H1 (cell line): ENCODE data around the gene ITGA8. TPM values are rescaled to one million over a fixed set of nuclear protein-coding genes. Genes with fewer than 3 reads are reported as not detected.

Experiments used
- GABPA ChIP-seq: IDR thresholded peaks from 2 replicates; pipeline ENCODE4 v1.6.1; 2011; ENCODE audit warnings: mild to moderate bottlenecking, low read length, moderate library complexity, borderline replicate concordance; ENCODE audit not compliant: insufficient read depth
- KDM4A ChIP-seq: IDR thresholded peaks from one replicate; pipeline ENCODE4 v1.7.1; 2012; ENCODE audit warnings: low read depth, mild to moderate bottlenecking, moderate library complexity, low read length, inconsistent platforms; ENCODE audit not compliant: severe bottlenecking
- NRF1 ChIP-seq: IDR thresholded peaks from 2 replicates; pipeline ENCODE4 v1.6.1; 2011; ENCODE audit warnings: mild to moderate bottlenecking, low read depth, low read length, improper control_type of control experiment
- RNF2 ChIP-seq: fragments of 200-900, 300-1000 bp; sonication (generic); IDR thresholded peaks from 2 replicates; pipeline ENCODE4 v1.7.1; 2016; ENCODE audit warnings: borderline replicate concordance, low read depth, mild to moderate bottlenecking, antibody characterized with exemption, low read length; ENCODE audit not compliant: poor library complexity, severe bottlenecking; ENCODE audit errors: missing control alignments
- RXRA ChIP-seq: IDR thresholded peaks from 2 replicates; pipeline ENCODE4 v1.6.1; 2011; ENCODE audit warnings: low read depth, mild to moderate bottlenecking, low read length, moderate library complexity; ENCODE audit not compliant: insufficient read depth
- SP1 ChIP-seq: IDR thresholded peaks from 2 replicates; pipeline ENCODE4 v1.6.1; 2011; ENCODE audit warnings: low read depth, low read length
- YY1 ChIP-seq: IDR thresholded peaks from 2 replicates; pipeline ENCODE4 v1.6.1; 2011; ENCODE audit warnings: low read depth, mild to moderate bottlenecking, low read length
- polyA plus RNA-seq, 7 experiments: library from polyadenylated mRNA; depleted of rRNA in 3 of 7; stranded (reverse) in 5 of 7; unstranded in 2 of 7; fragments of >200 nt in 5 of 7; fragments of 200-250 nt in 2 of 7; gene quantifications; 1 replicate in 5 of 7; 2 replicates in 1 of 7; 4 replicates in 1 of 7; pipeline versions ENCODE4 v1.2.1 to v1.2.3, GENCODE V29; 2011 to 2013; ENCODE audit warnings: missing spikeins in 2 of 7, mixed read lengths in 2 of 7
- total RNA-seq: library from RNA; stranded (reverse); fragmentation: NEBNext Ultra II Directional; extraction: Animal tissue kit (Norgen Biotek cat#: 25700); gene quantifications from 2 replicates; pipeline ENCODE4 v1.2.1, GENCODE V29; 2021
- TF ChIP-seq, protein P1 (sequence below): IDR thresholded peaks from 2 replicates; pipeline ENCODE4 v1.6.1; 2012; ENCODE audit warnings: low read length, inconsistent platforms

The ITGA8 gene
- total and polyA plus RNA-seq, 2 of the 8 experiments (the other 6 are each of a cell fraction or from before 2014, with no cell fraction given): not detected

DNA sequence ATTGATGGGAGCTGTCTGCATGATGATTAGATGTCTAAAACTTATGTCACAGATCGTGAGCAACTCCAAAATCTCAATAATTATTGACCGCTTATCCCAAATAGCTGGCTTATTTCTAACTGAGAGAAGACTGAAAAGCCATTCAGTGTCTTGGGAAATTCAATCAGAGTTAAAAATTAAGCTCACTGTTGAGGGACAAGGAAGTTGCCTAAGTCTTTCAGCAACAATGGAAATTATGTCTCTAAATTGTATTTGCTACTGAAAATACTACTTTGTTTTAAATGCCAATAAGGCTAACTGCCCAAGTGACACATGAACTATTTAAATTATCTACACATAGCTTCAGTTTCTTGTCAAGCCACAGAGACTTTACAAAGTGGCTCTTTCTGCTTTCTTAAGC is 240.8 kb downstream of the ITGA8 start (continued):
- TF ChIP-seq, protein P1, sequence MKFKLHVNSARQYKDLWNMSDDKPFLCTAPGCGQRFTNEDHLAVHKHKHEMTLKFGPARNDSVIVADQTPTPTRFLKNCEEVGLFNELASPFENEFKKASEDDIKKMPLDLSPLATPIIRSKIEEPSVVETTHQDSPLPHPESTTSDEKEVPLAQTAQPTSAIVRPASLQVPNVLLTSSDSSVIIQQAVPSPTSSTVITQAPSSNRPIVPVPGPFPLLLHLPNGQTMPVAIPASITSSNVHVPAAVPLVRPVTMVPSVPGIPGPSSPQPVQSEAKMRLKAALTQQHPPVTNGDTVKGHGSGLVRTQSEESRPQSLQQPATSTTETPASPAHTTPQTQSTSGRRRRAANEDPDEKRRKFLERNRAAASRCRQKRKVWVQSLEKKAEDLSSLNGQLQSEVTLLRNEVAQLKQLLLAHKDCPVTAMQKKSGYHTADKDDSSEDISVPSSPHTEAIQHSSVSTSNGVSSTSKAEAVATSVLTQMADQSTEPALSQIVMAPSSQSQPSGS: no peak
- no peak for TF ChIP-seq KDM4A
- no peak for TF ChIP-seq SP1
- no peak for TF ChIP-seq GABPA
- TF ChIP-seq RXRA: no peak
- TF ChIP-seq NRF1: no peak
- TF ChIP-seq RNF2: no peak
- no peak for TF ChIP-seq YY1
